ENCODE data around the gene BAZ2B.

Gene BAZ2B

GRCh38 chr2:159614534-159615366 is 1.6 kb downstream of the BAZ2B start:
- no peak for DNase-seq

GRCh38 chr2:159613651-159614285 is 2.6 kb downstream of the BAZ2B start:
- DNase-seq = no peak

GRCh38 chr2:159613091-159613490 is 3.3 kb downstream of the BAZ2B start:
- no peak for DNase-seq

- no peak for DNase-seq
These were observed 4.0 kb downstream of the BAZ2B start for GRCh38 chr2:159612255-159612901.

GRCh38 chr2:159609811-159610549 is 6.4 kb downstream of the BAZ2B start:
- DNase-seq = no peak

- DNase-seq = no peak
These were observed 7.5 kb downstream of the BAZ2B start for GRCh38 chr2:159608723-159609308.

GRCh38 chr2:159608108-159608507 is 8.2 kb downstream of the BAZ2B start:
- DNase-seq = no peak

- no peak for DNase-seq
These were observed 10.1 kb downstream of the BAZ2B start for GRCh38 chr2:159606287-159606686.

- DNase-seq = no peak
These were observed 10.7 kb downstream of the BAZ2B start for GRCh38 chr2:159605441-159606178.

GRCh38 chr2:159604159-159604558 is 12.2 kb downstream of the BAZ2B start:
- no peak for DNase-seq

GRCh38 chr2:159600752-159601151 is 15.6 kb downstream of the BAZ2B start:
- no peak for DNase-seq

- no peak for DNase-seq
These were observed 20.8 kb downstream of the BAZ2B start for GRCh38 chr2:159595410-159596046.

GRCh38 chr2:159592441-159592840 is 23.9 kb downstream of the BAZ2B start:
- no peak for DNase-seq

GRCh38 chr2:159591221-159591620 is 25.1 kb downstream of the BAZ2B start:
- no peak for DNase-seq

- DNase-seq = no peak
These were observed 27.1 kb downstream of the BAZ2B start for GRCh38 chr2:159589286-159589685.

- DNase-seq = no peak
These were observed 30.3 kb downstream of the BAZ2B start for GRCh38 chr2:159586034-159586433.

GRCh38 chr2:159585622-159586021 is 30.7 kb downstream of the BAZ2B start:
- DNase-seq = no peak

GRCh38 chr2:159584796-159585195 is 31.6 kb downstream of the BAZ2B start:
- no peak for DNase-seq

- DNase-seq = no peak
These were observed 42.3 kb downstream of the BAZ2B start for GRCh38 chr2:159573846-159574606.

- no peak for DNase-seq
These were observed 43.1 kb downstream of the BAZ2B start for GRCh38 chr2:159573294-159573693.

- no peak for DNase-seq
These were observed 43.9 kb downstream of the BAZ2B start for GRCh38 chr2:159572459-159572858.
